IMR-90 (cell line): Measurements from ENCODE around the gene KCNT2. TPM values are rescaled to one million over a fixed set of nuclear protein-coding genes. Genes with fewer than 3 reads are reported as not detected.

Experiments used
- ATAC-seq: fragments of 200-7000 bp; cut with Tn5 transposase; 2 replicates; pipeline ENCODE4 v1.9.1; 2020; ENCODE audit warnings: low read depth, mild to moderate bottlenecking, moderate library complexity
- BruUV-seq: library from RNA; stranded (reverse); fragments of 400-500 nt; replicated peaks from 2 replicates; lab custom pipeline; 2021; lab: Mats Ljungman, UMichigan
- CTCF ChIA-PET: fragments of 300-600 bp; formaldehyde crosslinking; extraction: SDS; loops from one replicate; lab custom pipeline; 2021; ENCODE audit warnings: antibody characterized with exemption; lab: Yijun Ruan, JAX
- POLR2A ChIA-PET: fragments of 300-600 bp; sonication (Branson Sonifier 250); formaldehyde crosslinking; loops from one replicate; lab custom pipeline; 2022; ENCODE audit warnings: antibody characterized with exemption; ENCODE audit not compliant: unreplicated experiment; lab: Charles Lee
- DNase-seq: peaks from one replicate; pipeline ENCODE4 v3.0.0; 2013
- H2AFZ ChIP-seq: replicated peaks from 2 replicates; pipeline ENCODE3; 2013; ENCODE audit warnings: low read length, mild to moderate bottlenecking; ENCODE audit not compliant: poor library complexity
- H2AK5ac ChIP-seq: 2 replicates; pipeline ENCODE4 v1.6.1; 2013; ENCODE audit warnings: low read depth, low read length, inconsistent platforms
- H2AK9ac ChIP-seq: replicated peaks from 2 replicates; pipeline ENCODE3; 2013; ENCODE audit warnings: mild to moderate bottlenecking, low read depth, low read length, moderate library complexity; ENCODE audit not compliant: poor library complexity
- H2BK120ac ChIP-seq: 2 replicates; pipeline ENCODE4 v1.6.1; 2013; ENCODE audit warnings: low read depth, low read length, inconsistent platforms
- H2BK15ac ChIP-seq: 3 replicates; pipeline ENCODE4 v1.6.1; 2013; ENCODE audit warnings: low read depth, low read length, inconsistent platforms
- H2BK20ac ChIP-seq: 2 replicates; pipeline ENCODE4 v1.6.1; 2013; ENCODE audit warnings: low read depth, mild to moderate bottlenecking, inconsistent platforms, low read length, moderate library complexity
- H2BK5ac ChIP-seq: 2 replicates; pipeline ENCODE4 v1.6.1; 2013; ENCODE audit warnings: mild to moderate bottlenecking, low read depth, low read length, inconsistent platforms; ENCODE audit not compliant: poor library complexity, severe bottlenecking
- H3K14ac ChIP-seq: replicated peaks from 2 replicates; pipeline ENCODE4 v1.6.1; 2013; ENCODE audit warnings: low read depth, low read length, inconsistent platforms
- H3K18ac ChIP-seq: 2 replicates; pipeline ENCODE4 v1.6.1; 2013; ENCODE audit warnings: low read depth, low read length, control low read depth
- H3K23ac ChIP-seq: 2 replicates; pipeline ENCODE4 v1.6.1; 2013; ENCODE audit warnings: low read depth, low read length, inconsistent platforms
- H3K27ac ChIP-seq: 2 replicates; pipeline ENCODE4 v1.5.1; 2013; ENCODE audit warnings: mild to moderate bottlenecking, control low read depth, low read length; ENCODE audit not compliant: insufficient read depth
- H3K27me3 ChIP-seq: 2 replicates; pipeline ENCODE4 v1.6.1; 2013; ENCODE audit warnings: low read length; ENCODE audit not compliant: control insufficient read depth, insufficient read depth
- H3K36me3 ChIP-seq: 2 replicates; pipeline ENCODE4 v1.6.1; 2013; ENCODE audit warnings: low read length, mixed read lengths; ENCODE audit not compliant: control insufficient read depth, insufficient read depth
- H3K4ac ChIP-seq: 2 replicates; pipeline ENCODE4 v1.6.1; 2013; ENCODE audit warnings: low read depth, low read length, inconsistent platforms
- H3K4me1 ChIP-seq: 2 replicates; pipeline ENCODE4 v1.6.1; 2013; ENCODE audit warnings: low read length, mixed read lengths; ENCODE audit not compliant: control insufficient read depth, insufficient read depth
- H3K4me2 ChIP-seq: 2 replicates; pipeline ENCODE4 v1.6.1; 2013; ENCODE audit warnings: low read depth, mild to moderate bottlenecking, control low read depth, low read length, moderate library complexity
- H3K4me3 ChIP-seq: 2 replicates; pipeline ENCODE4 v1.5.1; 2013; ENCODE audit warnings: low read depth, mild to moderate bottlenecking, control low read depth, low read length, moderate library complexity; ENCODE audit not compliant: insufficient read depth
- H3K56ac ChIP-seq: 2 replicates; pipeline ENCODE4 v1.6.1; 2013; ENCODE audit warnings: low read length, inconsistent platforms; ENCODE audit not compliant: insufficient read depth; ENCODE audit errors: extremely low read depth
- H3K79me1 ChIP-seq, 2 experiments: 2 replicates each; pipeline ENCODE4 v1.6.1; 2013; ENCODE audit warnings: low read length in 2 of 2, inconsistent platforms in 1 of 2, low read depth in 1 of 2
- H3K9ac ChIP-seq: 2 replicates; pipeline ENCODE4 v1.6.1; 2013; ENCODE audit warnings: low read depth, low read length, control low read depth
- H3K9me1 ChIP-seq: 2 replicates; pipeline ENCODE4 v1.6.1; 2013; ENCODE audit warnings: low read length, inconsistent platforms; ENCODE audit not compliant: insufficient read depth
- H3K9me3 ChIP-seq: 2 replicates; pipeline ENCODE4 v1.6.1; 2013; ENCODE audit warnings: low read length; ENCODE audit not compliant: control insufficient read depth, insufficient read depth
- H4K20me1 ChIP-seq: 2 replicates; pipeline ENCODE4 v1.6.1; 2013; ENCODE audit warnings: low read length, inconsistent platforms; ENCODE audit not compliant: insufficient read depth
- H4K5ac ChIP-seq: 2 replicates; pipeline ENCODE4 v1.6.1; 2013; ENCODE audit warnings: mild to moderate bottlenecking, low read depth, low read length, control low read depth
- H4K8ac ChIP-seq, 2 experiments: 2 replicates each; pipeline ENCODE4 v1.6.1; 2013; ENCODE audit warnings: low read depth in 2 of 2, low read length in 2 of 2, control low read depth in 1 of 2, inconsistent platforms in 1 of 2
- H4K91ac ChIP-seq: 2 replicates; pipeline ENCODE4 v1.6.1; 2013; ENCODE audit warnings: low read depth, low read length, inconsistent platforms; ENCODE audit not compliant: insufficient read depth
- FOS ChIP-seq: fragments of 150-350 bp; IDR thresholded peaks from 2 replicates; pipeline ENCODE4 v1.6.1; 2016; ENCODE audit warnings: low read depth, low read length
- MAZ ChIP-seq: IDR thresholded peaks from 2 replicates; pipeline ENCODE4 v1.6.1; 2012; ENCODE audit warnings: low read depth, mild to moderate bottlenecking, low read length, improper control_type of control experiment, moderate library complexity, borderline replicate concordance
- POLR2A ChIP-seq: IDR thresholded peaks from 2 replicates; pipeline ENCODE4 v1.6.1; 2012; ENCODE audit warnings: mild to moderate bottlenecking, low read depth, low read length
- WGBS, 2 experiments: methylation state at CpG; one replicate each; pipeline versions ENCODE4 v1.1.5 to v1.1.7; 2013; ENCODE audit warnings: missing lambda C conversion rate in 2 of 2; ENCODE audit not compliant: insufficient read length in 1 of 2; ENCODE audit errors: extremely low coverage in 2 of 2; 5-methylcytosine and 5-hydroxymethylcytosine counted together
- dilution Hi-C: fragments of 300-500 bp; cut with HindIII; formaldehyde crosslinking; loops from one replicate; pipeline ENCODE4 v1.14.3; 2018; ENCODE audit warnings: low sequenced_read_pairs; ENCODE audit not compliant: unreplicated experiment
- in situ Hi-C: fragments of 300-500 bp; cut with MboI; formaldehyde crosslinking; loops from 3 replicates; pipeline ENCODE4 v1.14.3; 2019; ENCODE audit warnings: low sequenced_read_pairs, inconsistent platforms, mixed read lengths
- intact Hi-C: fragments of 100-400 bp; cut with micrococcal nuclease; formaldehyde crosslinking; loops from 2 replicates; pipeline ENCODE4 v1.10.0; 2022
- polyA plus RNA-seq, 3 experiments: library from polyadenylated mRNA; depleted of rRNA; stranded (reverse); fragments of >200 nt; gene quantifications; 2 replicates each; pipeline ENCODE4 v1.2.3, GENCODE V29; 2012; ENCODE audit warnings: low replicate concordance in 1 of 3
- total RNA-seq: library from RNA; depleted of rRNA; stranded (reverse); fragments of >200 nt; gene quantifications from 2 replicates; pipeline ENCODE4 v1.2.3, GENCODE V29; 2012
- TF ChIP-seq, protein P1 (sequence below): fragments of 150-350 bp; IDR thresholded peaks from 2 replicates; pipeline ENCODE4 v1.6.1; 2017; ENCODE audit warnings: mild to moderate bottlenecking, antibody characterized with exemption, low read length, low read depth

KCNT2 gene
- total and polyA plus RNA-seq, 2 of the 4 experiments (the other 2 are of a cell fraction) = 0.22 to 0.72 TPM

DNA sequence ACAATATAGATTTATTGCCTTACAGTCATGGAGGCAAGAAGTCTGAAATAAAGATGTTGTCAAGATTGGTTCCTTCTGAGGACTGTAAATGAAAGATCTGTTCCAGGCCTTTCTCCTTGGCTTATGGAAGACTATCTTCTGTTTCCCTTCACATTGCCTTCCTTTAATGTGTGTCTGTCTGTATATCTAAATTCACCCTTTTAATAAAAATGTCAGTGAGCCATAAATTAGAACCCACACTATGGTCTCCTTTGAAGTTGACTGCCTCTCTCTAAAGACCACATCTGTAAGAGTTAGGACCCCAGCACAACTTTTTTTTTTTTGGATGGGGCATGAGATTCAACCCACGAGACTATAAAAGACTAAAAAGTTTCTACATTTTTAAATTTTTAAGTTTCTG, 305.8 kb downstream of the KCNT2 start:
- Histone ChIP-seq H4K5ac (no peak overlapping the region), H3K27ac (no peak overlapping the region), H4K20me1 (no peaks in the 10 kb centered on the region), H3K14ac (no peak overlapping the region), H3K4me2 (no peak overlapping the region), H3K36me3 (no peaks in the 10 kb centered on the region), H2BK120ac (no peak overlapping the region), H2AK5ac (no peak overlapping the region), H3K27me3 (no peaks in the 10 kb centered on the region), H2BK20ac (no peak overlapping the region), H2BK15ac (no peak overlapping the region), H3K9me1 (no peaks in the 10 kb centered on the region), H3K9me3 (no peaks in the 10 kb centered on the region), H3K18ac (no peak overlapping the region), H3K4ac (no peak overlapping the region), H4K91ac (no peak overlapping the region), H2AK9ac (no peak overlapping the region), H2AFZ (no peak overlapping the region), H3K4me1 (peaks cover 2% of the 10 kb centered on the region; the same call in 1 of the 2 replicates), H3K79me1 (no peaks in the 10 kb centered on the region), H4K8ac (no peak overlapping the region), H3K4me3 (no peak overlapping the region), H2BK5ac (no peak overlapping the region), H3K56ac (no peak overlapping the region), H3K23ac (no peak overlapping the region), H3K9ac (no peak overlapping the region)
- WGBS, 2 experiments = no CpG with 5 or more reads among the region's 1 CpG
- TF ChIP-seq MAZ = no peak
- TF ChIP-seq, protein P1, sequence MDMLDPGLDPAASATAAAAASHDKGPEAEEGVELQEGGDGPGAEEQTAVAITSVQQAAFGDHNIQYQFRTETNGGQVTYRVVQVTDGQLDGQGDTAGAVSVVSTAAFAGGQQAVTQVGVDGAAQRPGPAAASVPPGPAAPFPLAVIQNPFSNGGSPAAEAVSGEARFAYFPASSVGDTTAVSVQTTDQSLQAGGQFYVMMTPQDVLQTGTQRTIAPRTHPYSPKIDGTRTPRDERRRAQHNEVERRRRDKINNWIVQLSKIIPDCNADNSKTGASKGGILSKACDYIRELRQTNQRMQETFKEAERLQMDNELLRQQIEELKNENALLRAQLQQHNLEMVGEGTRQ = no peak
- TF ChIP-seq POLR2A = no peak
- no peak for TF ChIP-seq FOS
- no TSS peak for BruUV-seq
- dilution Hi-C loops (no loop called here), intact Hi-C loops (no loop called here), in situ Hi-C loops (no loop called here)
- DNase-seq (no peak), ATAC-seq (no peak)
- ChIA-PET POLR2A (no interaction called here), CTCF (interaction anchor here (1.0 kb wide), 1 partner anchor 15 kb away, joined by 4 read pairs; no protein-coding TSS in a partner anchor)
